SJSA1 (cell line): ENCODE measurements around the gene GDA. TPM values are rescaled to one million over a fixed set of nuclear protein-coding genes. Genes with fewer than 3 reads are reported as not detected.

Experiments
- DNase-seq, 2 experiments: peaks; one replicate each; pipeline ENCODE4 v3.0.0-alpha.2; 2015 to 2020; ENCODE audit warnings: low spot score in 2 of 2, low read depth in 1 of 2
- H3K27ac ChIP-seq: fragments of 250-450 bp; sonication (Bioruptor Pico); 2 replicates; pipeline ENCODE4 v1.5.1; 2020; ENCODE audit warnings: mild to moderate bottlenecking, moderate library complexity
- H3K27me3 ChIP-seq: fragments of 250-450 bp; sonication (Bioruptor Pico); replicated peaks from 2 replicates; pipeline ENCODE4 v1.5.1; 2020; ENCODE audit warnings: mild to moderate bottlenecking, moderate library complexity
- H3K36me3 ChIP-seq: fragments of 250-450 bp; sonication (Bioruptor Pico); 2 replicates; pipeline ENCODE4 v1.5.1; 2020; ENCODE audit warnings: mild to moderate bottlenecking
- H3K4me1 ChIP-seq: fragments of 250-450 bp; sonication (Bioruptor Pico); replicated peaks from 2 replicates; pipeline ENCODE4 v1.6.1; 2021; ENCODE audit warnings: mild to moderate bottlenecking
- H3K4me3 ChIP-seq: fragments of 250-450 bp; sonication (Bioruptor Pico); 2 replicates; pipeline ENCODE4 v1.5.1; 2020; ENCODE audit warnings: mild to moderate bottlenecking
- H3K9me3 ChIP-seq: fragments of 250-450 bp; sonication (Bioruptor Pico); replicated peaks from 2 replicates; pipeline ENCODE4 v1.5.1; 2020; ENCODE audit warnings: mild to moderate bottlenecking
- total RNA-seq: library from RNA; depleted of rRNA; stranded (reverse); fragments of >200 nt; shearing (Covaris generic); gene quantifications from 2 replicates; pipeline ENCODE4 v1.2.3, GENCODE V29; 2014

GDA gene
- total RNA-seq, 1 experiment from 2014 or later, result 0.39 TPM

DNA sequence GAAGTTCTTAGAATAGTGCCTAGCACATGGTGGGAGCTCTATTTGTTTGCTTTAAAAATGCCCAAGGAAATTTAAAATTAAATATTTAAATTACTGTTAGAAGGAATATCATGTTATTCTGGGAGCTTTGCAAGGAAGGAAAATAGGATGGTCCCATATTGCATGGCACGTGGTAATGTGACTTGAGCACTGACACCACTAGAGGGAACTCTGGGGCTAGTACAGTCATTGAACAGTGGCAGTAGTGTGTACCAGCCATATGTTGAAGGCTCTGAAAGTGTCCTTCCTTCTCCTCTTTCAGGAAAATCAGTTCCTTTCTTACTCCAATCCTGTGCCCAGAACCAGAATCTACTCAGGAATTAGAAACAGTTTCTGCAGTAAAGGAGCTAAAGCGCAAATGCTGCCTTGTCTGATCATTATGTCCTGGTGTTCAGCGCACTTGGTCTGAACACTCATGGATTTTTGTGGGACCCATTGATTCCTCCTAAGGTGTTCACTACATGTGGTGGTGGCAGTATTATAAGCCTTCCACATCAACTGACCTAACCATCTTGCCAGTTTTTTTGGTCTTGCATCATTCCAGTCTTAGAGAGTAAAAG is 54.1 kb downstream of the GDA start:
- H3K9me3 ChIP-seq, result no peaks in the 10 kb centered on the region

DNA sequence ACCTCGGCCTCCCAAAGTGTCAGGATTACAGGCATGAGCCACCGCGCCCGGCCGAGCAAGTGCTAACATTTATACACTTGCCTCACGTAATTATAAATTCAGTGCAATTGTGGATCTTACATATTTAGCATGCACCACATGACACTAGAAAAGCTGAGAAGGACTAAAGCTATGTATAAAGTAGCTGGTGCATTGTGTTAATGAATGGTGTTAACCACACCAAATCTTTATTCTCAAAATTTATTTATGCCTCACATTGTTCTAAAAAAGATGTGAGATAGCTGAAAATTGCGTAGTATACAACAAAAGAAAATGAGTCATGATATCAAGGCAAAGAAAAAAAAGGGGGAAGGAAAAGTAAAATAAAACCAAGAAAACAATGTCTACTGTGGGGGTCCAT is 54.8 kb downstream of the GDA start:
- no peaks in the 10 kb centered on the region for H3K36me3 ChIP-seq
- H3K27me3 ChIP-seq, result no peaks in the 10 kb centered on the region
- no peak overlapping the region for H3K4me3 ChIP-seq
- no peaks in the 10 kb centered on the region for H3K9me3 ChIP-seq
- DNase-seq, result no peak
- H3K27ac ChIP-seq, result no peak overlapping the region
- H3K4me1 ChIP-seq, result 0 out of 2 replicates have a peak, but pooled peaks cover 5% of the 10 kb centered on the region

More for the DNA sequence above, 54.1 kb downstream of the GDA start:
- Histone ChIP-seq H3K4me3 (no peak overlapping the region), H3K36me3 (no peaks in the 10 kb centered on the region), H3K4me1 (0 out of 2 replicates have a peak, but pooled peaks cover 5% of the 10 kb centered on the region), H3K27me3 (no peaks in the 10 kb centered on the region), H3K27ac (no peak overlapping the region)
- peak in 1 of 2 experiments; percentile 3 for DNase-seq

DNA sequence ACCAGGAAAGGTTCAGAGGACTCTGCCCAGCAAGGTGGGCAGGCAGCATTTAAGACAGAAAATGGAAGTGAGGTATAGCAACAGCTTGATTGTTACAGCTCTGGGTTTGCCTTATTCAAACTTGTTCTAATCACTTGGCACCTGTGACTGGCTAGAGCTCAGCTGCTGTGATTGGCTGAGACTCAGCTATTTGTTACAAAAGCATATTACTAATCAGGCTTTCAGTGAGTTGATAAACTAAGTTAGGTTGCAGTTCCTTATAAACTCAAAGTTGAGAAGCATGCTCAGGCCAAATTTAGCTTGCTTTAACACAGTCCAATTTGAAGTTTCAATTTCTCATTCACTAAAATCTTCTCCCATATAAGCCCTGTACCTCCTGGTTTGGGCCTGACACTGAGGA is 56.3 kb downstream of the GDA start:
- Histone ChIP-seq H3K4me1 (0 out of 2 replicates have a peak, but pooled peaks cover 5% of the 10 kb centered on the region), H3K36me3 (no peaks in the 10 kb centered on the region), H3K27me3 (no peaks in the 10 kb centered on the region), H3K27ac (no peak overlapping the region), H3K9me3 (no peaks in the 10 kb centered on the region), H3K4me3 (no peak overlapping the region)
- DNase-seq, result no peak

GRCh38 chr9:72207278-72207677 is 58.0 kb downstream of the GDA start:
- H3K9me3 ChIP-seq, result no peaks in the 10 kb centered on the region
- 0 out of 2 replicates have a peak, but pooled peaks cover 5% of the 10 kb centered on the region for H3K4me1 ChIP-seq
- no peaks in the 10 kb centered on the region for H3K36me3 ChIP-seq
- no peak overlapping the region for H3K4me3 ChIP-seq
- H3K27ac ChIP-seq, result no peak overlapping the region
- H3K27me3 ChIP-seq, result no peaks in the 10 kb centered on the region
- DNase-seq, result no peak

DNA sequence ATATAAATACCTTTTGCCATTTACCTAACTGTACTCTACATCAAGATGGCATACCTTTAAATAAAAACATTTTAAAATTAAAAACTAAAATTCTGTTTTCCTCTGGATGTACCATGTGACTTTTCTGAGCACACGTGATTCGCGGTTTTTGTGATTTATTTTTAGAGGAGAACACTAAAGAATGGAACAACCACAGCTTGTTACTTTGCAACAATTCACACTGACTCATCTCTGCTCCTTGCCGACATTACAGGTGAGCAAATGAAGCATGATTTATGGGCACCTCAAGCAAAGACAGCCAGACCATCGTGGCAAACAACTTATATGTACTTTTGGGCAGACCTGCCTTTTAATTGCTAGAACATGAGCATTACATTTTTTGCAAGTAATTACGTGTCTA is 61.3 kb downstream of the GDA start:
- no peaks in the 10 kb centered on the region for H3K27me3 ChIP-seq
- H3K9me3 ChIP-seq, result no peaks in the 10 kb centered on the region
- no peak overlapping the region for H3K4me3 ChIP-seq
- no peak overlapping the region for H3K27ac ChIP-seq
- DNase-seq, result no peak
- no peaks in the 10 kb centered on the region for H3K4me1 ChIP-seq
- no peaks in the 10 kb centered on the region for H3K36me3 ChIP-seq

GRCh38 chr9:72211047-72211446 is 61.8 kb downstream of the GDA start:
- Histone ChIP-seq H3K4me3 (no peak overlapping the region), H3K9me3 (no peaks in the 10 kb centered on the region), H3K27ac (no peak overlapping the region), H3K36me3 (no peaks in the 10 kb centered on the region), H3K27me3 (no peaks in the 10 kb centered on the region), H3K4me1 (no peaks in the 10 kb centered on the region)
- no peak for DNase-seq

DNA sequence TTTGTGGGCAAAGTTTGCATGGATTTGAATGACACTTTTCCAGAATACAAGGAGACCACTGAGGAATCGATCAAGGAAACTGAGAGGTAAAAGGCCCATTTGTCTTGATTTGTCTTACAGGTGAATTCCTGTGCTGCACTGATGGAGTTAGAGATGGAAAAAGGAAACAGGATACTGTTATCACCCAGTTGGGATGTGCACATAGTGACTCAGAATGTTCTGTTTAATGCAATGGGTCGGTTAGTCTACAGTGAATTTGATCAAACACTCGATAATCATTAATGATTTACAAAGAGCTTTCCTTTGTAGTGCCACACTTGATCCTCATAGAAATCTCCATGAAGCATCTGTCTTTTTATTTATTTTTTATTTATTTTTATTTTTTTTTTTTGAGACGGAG is 64.7 kb downstream of the GDA start:
- Histone ChIP-seq H3K27ac (no peak overlapping the region), H3K27me3 (no peaks in the 10 kb centered on the region), H3K9me3 (no peaks in the 10 kb centered on the region), H3K36me3 (no peaks in the 10 kb centered on the region), H3K4me3 (no peak overlapping the region), H3K4me1 (no peaks in the 10 kb centered on the region)
- no peak for DNase-seq

DNA sequence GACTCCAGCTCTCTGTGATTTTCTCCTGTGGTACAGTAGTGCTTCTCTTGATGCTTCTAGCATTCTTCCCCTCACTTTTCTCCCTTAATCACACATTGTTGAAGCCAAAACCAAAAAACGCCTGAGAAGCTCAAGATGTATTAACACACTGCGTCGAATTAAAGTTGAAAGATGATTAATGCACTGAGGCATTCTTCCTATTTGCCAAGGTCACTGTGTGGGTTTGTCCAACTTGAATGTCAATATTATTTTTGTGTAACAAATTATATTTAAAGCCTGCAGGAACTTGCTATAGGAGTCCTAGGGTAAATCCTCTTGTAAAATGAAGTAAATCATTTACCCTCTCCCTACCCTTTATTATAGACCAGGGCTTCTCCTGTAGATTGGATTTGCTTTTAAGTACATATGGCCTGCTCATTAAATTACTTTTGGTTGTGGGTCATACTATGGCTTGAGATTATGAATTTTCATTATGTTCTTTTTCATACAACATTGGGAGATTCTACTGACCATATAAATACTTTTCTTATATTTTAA is 68.1 kb downstream of the GDA start:
- H3K9me3 ChIP-seq, result no peaks in the 10 kb centered on the region
- H3K4me1 ChIP-seq, result no peaks in the 10 kb centered on the region
- DNase-seq, result no peak
- H3K27ac ChIP-seq, result no peak overlapping the region
- no peaks in the 10 kb centered on the region for H3K36me3 ChIP-seq
- H3K4me3 ChIP-seq, result no peak overlapping the region
- H3K27me3 ChIP-seq, result no peaks in the 10 kb centered on the region; the same call in 1 of the 2 replicates

DNA sequence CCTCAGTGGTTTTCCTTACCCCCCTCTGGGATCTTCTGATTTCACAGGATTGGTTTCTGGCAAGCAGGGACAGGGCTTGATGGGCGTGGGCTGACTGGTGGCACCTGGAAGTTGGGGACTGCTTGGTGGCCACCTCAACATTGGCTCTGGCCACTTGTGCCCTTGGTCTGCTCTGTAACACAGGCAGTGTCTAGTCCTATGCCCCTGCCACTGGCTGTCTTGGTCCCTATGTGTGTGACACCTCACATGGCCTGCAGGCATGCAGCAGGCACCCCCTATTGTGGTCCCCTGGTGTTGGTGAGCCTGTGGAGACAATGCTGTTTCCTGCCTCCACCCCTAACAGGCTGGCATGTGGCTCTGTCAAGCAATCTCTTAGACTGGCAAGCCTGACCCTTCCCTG is 71.3 kb downstream of the GDA start:
- Histone ChIP-seq H3K4me3 (no peak overlapping the region), H3K4me1 (no peaks in the 10 kb centered on the region), H3K9me3 (no peaks in the 10 kb centered on the region), H3K27me3 (no peaks in the 10 kb centered on the region; the same call in 1 of the 2 replicates), H3K27ac (no peak overlapping the region), H3K36me3 (no peaks in the 10 kb centered on the region)
- no peak for DNase-seq

DNA sequence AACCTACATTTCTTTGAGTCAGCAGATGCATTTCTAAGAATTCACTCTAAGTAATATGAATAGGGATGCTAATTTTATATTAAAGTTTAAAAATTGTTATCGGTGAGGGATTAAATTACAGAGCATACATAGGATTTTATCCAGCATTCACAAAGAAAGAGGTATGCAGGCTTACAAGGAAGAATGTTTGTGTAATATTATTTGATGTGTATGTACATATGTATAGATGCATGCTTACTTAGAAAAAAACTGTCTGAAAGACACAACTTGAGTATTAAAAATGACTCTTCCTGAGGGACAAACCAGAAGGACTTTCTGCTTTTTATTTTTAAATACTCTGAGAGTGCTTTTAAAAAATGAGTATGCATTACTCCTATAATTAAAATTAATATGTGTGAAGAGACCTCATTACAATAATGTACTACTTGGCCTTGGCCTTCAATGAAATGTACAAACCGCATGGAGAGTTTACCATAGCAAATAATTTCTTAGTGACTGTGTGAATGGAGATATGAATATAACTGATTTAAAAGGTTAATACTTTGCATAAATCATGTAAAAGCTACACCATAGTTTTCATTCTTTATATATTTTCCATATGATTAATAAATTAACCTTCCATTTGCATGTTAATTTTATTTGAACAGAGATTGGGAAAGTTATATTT is 77.0 kb downstream of the GDA start:
- DNase-seq, result no peak
- Histone ChIP-seq H3K9me3 (no peaks in the 10 kb centered on the region), H3K4me3 (no peak overlapping the region), H3K27ac (no peak overlapping the region), H3K36me3 (no peaks in the 10 kb centered on the region), H3K4me1 (no peaks in the 10 kb centered on the region), H3K27me3 (no peaks in the 10 kb centered on the region)

DNA sequence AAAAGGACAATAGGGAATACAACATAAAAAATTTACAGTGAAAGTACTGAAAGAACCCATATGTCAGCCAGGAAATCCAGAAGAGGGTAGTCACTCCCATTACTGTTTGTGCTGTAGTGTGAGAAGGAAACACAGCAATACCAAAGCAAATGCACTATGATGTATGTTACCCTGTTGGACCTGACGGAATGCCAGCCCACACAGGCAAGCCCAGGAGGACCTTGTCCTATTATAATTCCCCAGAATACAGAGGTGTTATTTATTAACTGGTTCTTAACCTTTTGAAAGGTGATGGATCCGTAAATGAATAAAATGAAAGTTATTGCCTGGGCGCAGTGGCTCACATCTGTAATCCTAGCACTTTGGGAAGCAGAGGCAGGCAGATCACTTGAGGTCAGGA is 79.0 kb downstream of the GDA start:
- no peak for DNase-seq
- Histone ChIP-seq H3K4me3 (no peak overlapping the region), H3K4me1 (no peaks in the 10 kb centered on the region), H3K36me3 (no peaks in the 10 kb centered on the region), H3K27me3 (no peaks in the 10 kb centered on the region), H3K9me3 (no peaks in the 10 kb centered on the region), H3K27ac (no peak overlapping the region)

- Histone ChIP-seq H3K4me1 (no peaks in the 10 kb centered on the region), H3K27ac (no peak overlapping the region), H3K27me3 (no peaks in the 10 kb centered on the region), H3K9me3 (no peaks in the 10 kb centered on the region), H3K36me3 (no peaks in the 10 kb centered on the region), H3K4me3 (no peak overlapping the region)
- DNase-seq, result no peak
Observed at GRCh38 chr9:72232778-72233177, 83.5 kb downstream of the GDA start.

- no peak overlapping the region for H3K4me3 ChIP-seq
- H3K27me3 ChIP-seq, result no peaks in the 10 kb centered on the region
- H3K9me3 ChIP-seq, result no peaks in the 10 kb centered on the region
- no peak for DNase-seq
- H3K4me1 ChIP-seq, result no peaks in the 10 kb centered on the region
- no peak overlapping the region for H3K27ac ChIP-seq
- H3K36me3 ChIP-seq, result no peaks in the 10 kb centered on the region
Observed at GRCh38 chr9:72247549-72247948, 98.3 kb downstream of the GDA start.

DNA sequence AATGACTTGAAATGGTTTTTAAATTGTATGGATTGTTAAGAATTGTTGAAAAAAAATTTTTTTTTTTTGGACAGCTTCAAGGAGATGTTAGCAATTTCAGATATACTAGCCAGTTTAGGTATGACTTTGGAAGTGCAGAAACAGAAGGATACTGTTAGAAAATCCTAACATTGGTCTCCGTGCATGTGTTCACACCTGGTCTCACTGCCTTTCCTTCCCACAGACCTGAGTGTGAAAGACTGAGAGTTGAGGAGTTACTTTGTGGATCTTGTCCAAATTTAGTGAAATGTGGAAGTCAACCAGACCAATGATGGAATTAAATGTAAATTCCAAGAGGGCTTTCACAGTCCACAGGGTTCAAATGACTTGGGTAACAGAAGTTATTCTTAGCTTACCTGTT is 102.3 kb downstream of the GDA start:
- H3K36me3 ChIP-seq, result no peaks in the 10 kb centered on the region
- H3K27ac ChIP-seq, result no peak overlapping the region
- H3K4me1 ChIP-seq, result no peaks in the 10 kb centered on the region
- no peaks in the 10 kb centered on the region for H3K9me3 ChIP-seq
- DNase-seq, result no peak
- no peak overlapping the region for H3K4me3 ChIP-seq
- H3K27me3 ChIP-seq, result no peaks in the 10 kb centered on the region
